Natural killer cell (primary cell): ENCODE results near the gene C6orf58. TPM values are rescaled to one million over a fixed set of nuclear protein-coding genes. Genes with fewer than 3 reads are reported as not detected.

Experiments used
- ATAC-seq, 3 donors: fragments of 150-1000 bp in 2 of 3; fragments of 200-7000 bp in 1 of 3; cut with Tn5 transposase; 1 replicate in 1 of 3; 2 replicates in 2 of 3; pipeline ENCODE4 v1.10.0; 2021; ENCODE audit warnings: mild to moderate bottlenecking in 2 of 3, moderate library complexity in 2 of 3
- DNase-seq, 2 donors: peaks; one replicate each; pipeline versions ENCODE4 v3.0.0 to v3.0.0-alpha.2; 2013 to 2021; ENCODE audit warnings: mixed read lengths in 1 of 2
- H3K27ac ChIP-seq: one replicate; pipeline ENCODE4 v1.5.1; 2013; ENCODE audit warnings: mild to moderate bottlenecking, low read length
- H3K27me3 ChIP-seq: one replicate; pipeline ENCODE4 v1.6.1; 2013; ENCODE audit warnings: low read length; ENCODE audit not compliant: control insufficient read depth, insufficient read depth
- H3K36me3 ChIP-seq: one replicate; pipeline ENCODE4 v1.6.1; 2013; ENCODE audit warnings: low read length; ENCODE audit not compliant: control insufficient read depth, insufficient read depth
- H3K4me1 ChIP-seq: one replicate; pipeline ENCODE4 v1.6.1; 2013; ENCODE audit warnings: low read length; ENCODE audit not compliant: control insufficient read depth, insufficient read depth
- H3K4me3 ChIP-seq: one replicate; pipeline ENCODE4 v1.5.1; 2013; ENCODE audit warnings: low read length
- H3K9me3 ChIP-seq: one replicate; pipeline ENCODE4 v1.6.1; 2013; ENCODE audit warnings: low read length; ENCODE audit not compliant: control insufficient read depth, insufficient read depth
- H3K27ac Mint-ChIP-seq, 2 donors: one replicate each; pipeline ENCODE4 v1.8.0; 2022; ENCODE audit warnings: mild to moderate bottlenecking in 2 of 2, mixed read lengths in 2 of 2, moderate library complexity in 1 of 2
- H3K27me3 Mint-ChIP-seq, 2 donors: one replicate each; pipeline ENCODE4 v1.8.0; 2022; ENCODE audit warnings: low read depth in 2 of 2, mixed read lengths in 2 of 2
- H3K36me3 Mint-ChIP-seq: one replicate; pipeline ENCODE4 v1.8.0; 2022; ENCODE audit warnings: mixed read lengths
- H3K4me1 Mint-ChIP-seq, 2 donors: one replicate each; pipeline ENCODE4 v1.8.0; 2022; ENCODE audit warnings: mixed read lengths in 2 of 2
- H3K4me3 Mint-ChIP-seq: one replicate; pipeline ENCODE4 v1.8.0; 2022; ENCODE audit warnings: mild to moderate bottlenecking, moderate library complexity, mixed read lengths
- H3K9me3 Mint-ChIP-seq, 2 donors: one replicate each; pipeline ENCODE4 v1.8.0; 2022; ENCODE audit warnings: mixed read lengths in 2 of 2
- WGBS: methylation state at CpG from one replicate; pipeline ENCODE4 v1.1.7; 2013; ENCODE audit warnings: missing lambda C conversion rate; ENCODE audit not compliant: insufficient coverage; 5-methylcytosine and 5-hydroxymethylcytosine counted together
- intact Hi-C: fragments of 100-400 bp; cut with micrococcal nuclease; formaldehyde crosslinking; loops from one replicate; pipeline ENCODE4 v1.14.2; 2022
- total RNA-seq, 4 donors: library from RNA; stranded (reverse); fragments of 120-200 nt in 1 of 4; gene quantifications; one replicate each; pipeline versions ENCODE4 v1.2.3 to v1.2.4, GENCODE V29; 2013 to 2022
- TF ChIP-seq, protein P1 (sequence below): fragments of 200-600 bp; IDR thresholded peaks from one replicate; pipeline ENCODE4 v1.8.0; 2022; ENCODE audit warnings: antibody characterized with exemption

Gene C6orf58
- total RNA-seq, 3 donors from 2014 or later (not counting 1 experiment from before 2014, with no cell fraction given), result not detected

DNA sequence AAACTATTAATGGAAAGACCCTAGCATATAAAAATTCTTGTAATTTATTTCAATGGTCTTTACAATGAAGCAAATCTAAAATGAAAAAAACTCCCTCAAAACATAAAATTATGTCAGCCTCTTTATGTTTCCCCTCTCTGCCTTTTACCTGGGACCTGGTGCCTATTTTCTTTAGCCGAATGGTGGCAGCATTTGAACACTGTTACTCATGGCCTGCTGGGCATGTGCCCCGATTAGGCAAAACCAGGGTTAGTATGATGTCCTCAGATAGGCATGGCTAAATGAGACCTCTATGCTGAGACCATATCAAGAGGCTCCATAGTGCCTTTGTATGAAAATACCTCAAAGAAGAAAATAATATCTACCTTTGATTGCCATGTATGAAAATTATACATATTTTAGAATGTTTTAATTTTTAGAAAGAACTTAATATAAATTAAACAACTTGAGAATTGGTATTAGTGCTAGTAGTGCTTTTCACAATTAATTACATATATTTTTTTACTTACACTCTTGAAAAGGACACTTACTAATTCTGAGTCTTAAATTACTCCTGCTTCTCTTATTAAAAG is 22.5 kb upstream of the C6orf58 start:
- H3K4me3 ChIP-seq, result no peak overlapping the region
- 51% methylated on average over 2 of the region's 2 CpGs for WGBS
- H3K9me3 Mint-ChIP-seq, result peaks cover 0 to 3% of the 10 kb centered on the region in 2 donors
- H3K36me3 Mint-ChIP-seq, result no peaks in the 10 kb centered on the region
- H3K36me3 ChIP-seq, result no peaks in the 10 kb centered on the region
- ATAC-seq (no peak), DNase-seq (peak in 1 of 2 donors; percentile 46)
- peaks cover 2% of the 10 kb centered on the region for H3K27me3 ChIP-seq
- TF ChIP-seq, protein P1, sequence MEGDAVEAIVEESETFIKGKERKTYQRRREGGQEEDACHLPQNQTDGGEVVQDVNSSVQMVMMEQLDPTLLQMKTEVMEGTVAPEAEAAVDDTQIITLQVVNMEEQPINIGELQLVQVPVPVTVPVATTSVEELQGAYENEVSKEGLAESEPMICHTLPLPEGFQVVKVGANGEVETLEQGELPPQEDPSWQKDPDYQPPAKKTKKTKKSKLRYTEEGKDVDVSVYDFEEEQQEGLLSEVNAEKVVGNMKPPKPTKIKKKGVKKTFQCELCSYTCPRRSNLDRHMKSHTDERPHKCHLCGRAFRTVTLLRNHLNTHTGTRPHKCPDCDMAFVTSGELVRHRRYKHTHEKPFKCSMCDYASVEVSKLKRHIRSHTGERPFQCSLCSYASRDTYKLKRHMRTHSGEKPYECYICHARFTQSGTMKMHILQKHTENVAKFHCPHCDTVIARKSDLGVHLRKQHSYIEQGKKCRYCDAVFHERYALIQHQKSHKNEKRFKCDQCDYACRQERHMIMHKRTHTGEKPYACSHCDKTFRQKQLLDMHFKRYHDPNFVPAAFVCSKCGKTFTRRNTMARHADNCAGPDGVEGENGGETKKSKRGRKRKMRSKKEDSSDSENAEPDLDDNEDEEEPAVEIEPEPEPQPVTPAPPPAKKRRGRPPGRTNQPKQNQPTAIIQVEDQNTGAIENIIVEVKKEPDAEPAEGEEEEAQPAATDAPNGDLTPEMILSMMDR, result no peak
- no peak overlapping the region for H3K27ac ChIP-seq
- H3K27ac Mint-ChIP-seq, result no peak overlapping the region
- H3K4me1 ChIP-seq, result no peaks in the 10 kb centered on the region
- H3K4me1 Mint-ChIP-seq, result no peaks in the 10 kb centered on the region
- intact Hi-C loops, result no loop called here
- H3K27me3 Mint-ChIP-seq, result no peaks in the 10 kb centered on the region
- no peaks in the 10 kb centered on the region for H3K9me3 ChIP-seq
- H3K4me3 Mint-ChIP-seq, result no peak overlapping the region

DNA sequence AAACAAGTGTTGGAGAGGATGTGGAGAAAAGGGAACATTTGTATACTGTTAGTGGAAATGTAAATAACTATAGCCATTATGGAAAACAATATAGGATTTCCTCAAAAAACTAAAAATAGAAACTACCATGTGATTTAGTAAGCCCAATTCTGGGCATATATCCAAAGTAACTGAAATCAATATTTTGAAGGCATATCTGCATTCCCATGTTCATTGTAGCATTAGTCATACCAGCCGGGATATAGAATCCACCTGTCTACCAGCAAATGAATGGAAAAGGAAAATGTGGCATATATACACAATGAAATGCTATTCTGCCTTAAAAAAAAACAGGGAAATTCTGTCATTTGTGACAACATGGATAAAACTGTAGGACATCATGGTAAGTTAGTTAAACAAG is 15.3 kb upstream of the C6orf58 start:
- Mint-ChIP-seq H3K27me3 (no peaks in the 10 kb centered on the region), H3K4me3 (no peak overlapping the region), H3K36me3 (no peaks in the 10 kb centered on the region), H3K27ac (no peak overlapping the region), H3K9me3 (peaks cover 0 to 3% of the 10 kb centered on the region in 2 donors), H3K4me1 (no peaks in the 10 kb centered on the region)
- H3K27ac ChIP-seq, result no peak overlapping the region
- H3K4me1 ChIP-seq, result no peaks in the 10 kb centered on the region
- H3K9me3 ChIP-seq, result no peaks in the 10 kb centered on the region
- TF ChIP-seq, protein P1, result no peak
- H3K36me3 ChIP-seq, result no peaks in the 10 kb centered on the region
- no peaks in the 10 kb centered on the region for H3K27me3 ChIP-seq
- ATAC-seq (no peak), DNase-seq (no peak)
- 83% methylated on average over 1 of the region's 1 CpG for WGBS
- H3K4me3 ChIP-seq, result no peak overlapping the region
- intact Hi-C loops, result no loop called here

DNA sequence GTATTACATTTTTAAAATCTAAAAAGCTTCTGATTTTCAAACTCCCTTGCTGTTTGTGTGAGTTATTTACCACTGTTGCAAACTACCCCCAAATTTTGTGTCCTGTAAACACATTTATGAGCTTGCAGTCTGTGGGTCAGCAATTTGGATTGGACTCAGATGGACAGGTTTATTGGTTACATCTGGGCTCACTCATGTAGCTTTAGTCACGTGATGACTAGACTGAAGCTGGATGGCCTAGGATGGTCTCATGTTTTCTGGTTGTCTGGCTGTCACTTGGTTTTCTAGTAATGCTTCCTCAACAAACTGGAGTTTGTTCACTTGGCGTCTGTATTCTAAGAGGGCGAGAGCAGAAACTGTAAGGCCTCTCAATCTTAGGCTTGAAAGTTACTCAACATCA is 12.2 kb upstream of the C6orf58 start:
- no peaks in the 10 kb centered on the region for H3K36me3 Mint-ChIP-seq
- H3K36me3 ChIP-seq, result no peaks in the 10 kb centered on the region
- H3K27ac Mint-ChIP-seq, result no peak overlapping the region
- H3K27me3 ChIP-seq, result no peaks in the 10 kb centered on the region
- no peaks in the 10 kb centered on the region for H3K4me1 ChIP-seq
- no peaks in the 10 kb centered on the region for H3K9me3 ChIP-seq
- 97% methylated on average over 3 of the region's 3 CpGs for WGBS
- no peaks in the 10 kb centered on the region for H3K9me3 Mint-ChIP-seq
- intact Hi-C loops, result no loop called here
- no peak for ATAC-seq
- H3K27ac ChIP-seq, result no peak overlapping the region
- DNase-seq, result no peak
- TF ChIP-seq, protein P1, result no peak
- no peaks in the 10 kb centered on the region for H3K27me3 Mint-ChIP-seq
- no peaks in the 10 kb centered on the region for H3K4me1 Mint-ChIP-seq
- no peak overlapping the region for H3K4me3 Mint-ChIP-seq
- H3K4me3 ChIP-seq, result no peak overlapping the region

DNA sequence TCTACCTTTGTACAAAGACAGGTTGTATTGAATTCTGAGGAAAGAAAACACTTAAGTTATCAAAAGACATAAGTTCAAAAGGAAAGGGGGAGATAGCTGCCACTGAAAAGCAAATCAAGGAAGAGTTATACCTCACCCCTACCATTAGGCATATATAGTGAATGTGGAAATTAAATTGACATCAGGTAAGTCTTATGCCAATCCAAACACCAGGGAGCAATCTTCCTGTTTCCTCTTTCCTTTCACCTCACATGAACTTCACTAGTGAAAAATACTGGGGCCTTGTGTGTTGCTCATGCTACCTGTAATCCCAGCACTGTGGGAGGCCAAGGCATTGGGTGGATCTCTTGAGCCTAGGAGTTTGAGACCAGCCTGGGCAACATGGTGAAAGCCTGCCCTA is 10.9 kb upstream of the C6orf58 start:
- Histone ChIP-seq H3K27ac (no peak overlapping the region), H3K9me3 (no peaks in the 10 kb centered on the region), H3K4me3 (no peak overlapping the region), H3K4me1 (no peaks in the 10 kb centered on the region), H3K27me3 (no peaks in the 10 kb centered on the region), H3K36me3 (no peaks in the 10 kb centered on the region)
- Mint-ChIP-seq H3K4me3 (no peak overlapping the region), H3K36me3 (no peaks in the 10 kb centered on the region), H3K27me3 (no peaks in the 10 kb centered on the region), H3K27ac (no peak overlapping the region), H3K4me1 (no peaks in the 10 kb centered on the region), H3K9me3 (no peaks in the 10 kb centered on the region)
- ATAC-seq (no peak), DNase-seq (no peak)
- TF ChIP-seq, protein P1, result no peak
- intact Hi-C loops, result no loop called here
